SU-DHL-6 (cell line): Measurements from ENCODE around the gene NPHS1.
"Not testable (repeated sequence)": the region's sequence is repeated elsewhere in the genome, so short reads cannot be mapped to it uniquely, and the experiment has no call there.

Source experiments
- H2AFZ ChIP-seq: fragments of 200-600 bp; sonication (generic); 2 replicates; pipeline ENCODE4 v1.6.1; 2014; ENCODE audit warnings: low read depth, mild to moderate bottlenecking, moderate library complexity, mixed read lengths, antibody characterized with exemption, low read length; ENCODE audit not compliant: severe bottlenecking
- H3F3A ChIP-seq: fragments of 200-600 bp; shearing (Covaris generic); 2 replicates; pipeline ENCODE4 v1.6.0; 2016; ENCODE audit warnings: antibody characterized with exemption, mild to moderate bottlenecking; ENCODE audit not compliant: insufficient read depth
- H3K27ac ChIP-seq: fragments of 200-600 bp; sonication (generic); 2 replicates; pipeline ENCODE4 v1.5.1; 2016; ENCODE audit warnings: low read depth, mild to moderate bottlenecking, low read length, moderate library complexity, mixed read lengths
- H3K27me3 ChIP-seq: fragments of 200-600 bp; sonication (generic), shearing (Covaris generic); 2 replicates; pipeline ENCODE4 v1.6.0; 2014; ENCODE audit warnings: mild to moderate bottlenecking, low read length
- H3K36me3 ChIP-seq: fragments of 200-600 bp; sonication (generic); 2 replicates; pipeline ENCODE4 v1.6.1; 2014; ENCODE audit warnings: mild to moderate bottlenecking, low read length, mixed read lengths
- H3K4me2 ChIP-seq: fragments of 300-600, 200-600 bp; shearing (Covaris generic), sonication (generic); 2 replicates; pipeline ENCODE4 v1.6.0; 2014; ENCODE audit warnings: low read length, low read depth, mild to moderate bottlenecking; ENCODE audit not compliant: poor library complexity, severe bottlenecking
- H3K4me3 ChIP-seq: fragments of 200-600 bp; sonication (generic); 2 replicates; pipeline ENCODE4 v1.5.1; 2014; ENCODE audit warnings: antibody characterized with exemption, low read length, mild to moderate bottlenecking, mixed read lengths; ENCODE audit not compliant: insufficient read depth, poor library complexity, severe bottlenecking
- H3K79me2 ChIP-seq: fragments of 200-600 bp; sonication (generic); 2 replicates; pipeline ENCODE4 v1.6.1; 2014; ENCODE audit warnings: mild to moderate bottlenecking, low read length, moderate library complexity; ENCODE audit not compliant: insufficient read depth
- H3K9ac ChIP-seq: fragments of 200-600 bp; sonication (generic); 2 replicates; pipeline ENCODE4 v1.7.0; 2014; ENCODE audit warnings: mild to moderate bottlenecking, low read length
- H3K9me2 ChIP-seq: fragments of 200-600 bp; sonication (generic); replicated peaks from 2 replicates; pipeline ENCODE4 v1.6.1; 2014; ENCODE audit warnings: low read length; ENCODE audit not compliant: insufficient read depth
- H3K9me3 ChIP-seq: fragments of 200-600 bp; sonication (generic); 2 replicates; pipeline ENCODE4 v1.6.1; 2014; ENCODE audit warnings: low read length, mixed read lengths; ENCODE audit not compliant: insufficient read depth
- H4K20me1 ChIP-seq: fragments of 200-600 bp; sonication (generic); 2 replicates; pipeline ENCODE4 v1.6.1; 2014; ENCODE audit warnings: low read depth, mild to moderate bottlenecking, antibody characterized with exemption, low read length, moderate library complexity, mixed read lengths
- EZH2phosphoT487 ChIP-seq: fragments of 200-600 bp; sonication (generic), shearing (Covaris generic); conservative IDR thresholded peaks from 2 replicates; pipeline ENCODE4 v1.6.1; 2018; ENCODE audit warnings: mild to moderate bottlenecking, antibody characterized with exemption, low read length, moderate library complexity, mixed read lengths
- TF ChIP-seq, protein P1 (sequence below): fragments of 200-600 bp; sonication (generic); IDR thresholded peaks from one replicate; pipeline ENCODE4 v1.5.1; 2017; ENCODE audit warnings: antibody characterized with exemption, mild to moderate bottlenecking, low read length, moderate library complexity; ENCODE audit not compliant: insufficient read depth, poor library complexity, severe bottlenecking

NPHS1 gene

DNA sequence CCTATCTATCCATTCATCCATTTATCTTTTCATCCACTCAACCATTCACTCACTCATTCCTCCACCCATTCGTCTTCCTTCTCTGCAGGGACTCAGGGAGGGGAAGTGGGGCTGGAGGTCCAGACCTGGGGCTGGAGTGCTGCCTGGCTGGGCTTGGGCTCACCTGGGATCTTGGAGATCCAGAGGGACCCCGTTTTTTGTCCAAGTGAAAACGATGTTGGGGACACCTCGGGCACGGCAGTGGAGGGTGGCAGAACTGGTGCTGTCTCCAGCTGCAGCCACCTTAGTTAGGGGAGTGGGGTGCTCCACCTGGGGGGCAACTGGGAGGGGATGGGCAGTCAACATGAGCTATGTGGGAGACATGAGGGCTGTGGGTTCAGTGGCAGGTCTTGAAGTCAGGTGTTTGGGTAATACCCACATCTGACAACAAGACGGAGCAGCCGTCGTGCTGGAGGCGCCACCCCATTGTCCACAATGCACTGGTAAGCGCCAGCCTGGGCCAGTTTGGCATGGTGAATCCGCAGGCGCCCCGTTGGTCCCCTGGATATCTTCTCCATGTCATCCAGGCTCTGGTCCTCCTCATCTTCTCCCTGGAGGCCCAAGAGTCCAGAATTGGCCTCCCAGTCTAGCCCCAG lies 10.2 kb downstream of the NPHS1 start:
- no peaks in the 10 kb centered on the region for H3K79me2 ChIP-seq
- no peak overlapping the region for H2AFZ ChIP-seq
- no peak for TF ChIP-seq EZH2phosphoT487
- TF ChIP-seq, protein P1, sequence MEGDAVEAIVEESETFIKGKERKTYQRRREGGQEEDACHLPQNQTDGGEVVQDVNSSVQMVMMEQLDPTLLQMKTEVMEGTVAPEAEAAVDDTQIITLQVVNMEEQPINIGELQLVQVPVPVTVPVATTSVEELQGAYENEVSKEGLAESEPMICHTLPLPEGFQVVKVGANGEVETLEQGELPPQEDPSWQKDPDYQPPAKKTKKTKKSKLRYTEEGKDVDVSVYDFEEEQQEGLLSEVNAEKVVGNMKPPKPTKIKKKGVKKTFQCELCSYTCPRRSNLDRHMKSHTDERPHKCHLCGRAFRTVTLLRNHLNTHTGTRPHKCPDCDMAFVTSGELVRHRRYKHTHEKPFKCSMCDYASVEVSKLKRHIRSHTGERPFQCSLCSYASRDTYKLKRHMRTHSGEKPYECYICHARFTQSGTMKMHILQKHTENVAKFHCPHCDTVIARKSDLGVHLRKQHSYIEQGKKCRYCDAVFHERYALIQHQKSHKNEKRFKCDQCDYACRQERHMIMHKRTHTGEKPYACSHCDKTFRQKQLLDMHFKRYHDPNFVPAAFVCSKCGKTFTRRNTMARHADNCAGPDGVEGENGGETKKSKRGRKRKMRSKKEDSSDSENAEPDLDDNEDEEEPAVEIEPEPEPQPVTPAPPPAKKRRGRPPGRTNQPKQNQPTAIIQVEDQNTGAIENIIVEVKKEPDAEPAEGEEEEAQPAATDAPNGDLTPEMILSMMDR = no peak
- H3K9me3 ChIP-seq = no peaks in the 10 kb centered on the region
- no peak overlapping the region for H3K4me3 ChIP-seq
- no peak overlapping the region for H3K9ac ChIP-seq
- H3K36me3 ChIP-seq = no peaks in the 10 kb centered on the region
- no peak overlapping the region for H3K4me2 ChIP-seq
- no peak overlapping the region for H3K27ac ChIP-seq
- no peaks in the 10 kb centered on the region for H3F3A ChIP-seq
- H3K27me3 ChIP-seq = no peaks in the 10 kb centered on the region
- H4K20me1 ChIP-seq = no peaks in the 10 kb centered on the region
- no peaks in the 10 kb centered on the region for H3K9me2 ChIP-seq

DNA sequence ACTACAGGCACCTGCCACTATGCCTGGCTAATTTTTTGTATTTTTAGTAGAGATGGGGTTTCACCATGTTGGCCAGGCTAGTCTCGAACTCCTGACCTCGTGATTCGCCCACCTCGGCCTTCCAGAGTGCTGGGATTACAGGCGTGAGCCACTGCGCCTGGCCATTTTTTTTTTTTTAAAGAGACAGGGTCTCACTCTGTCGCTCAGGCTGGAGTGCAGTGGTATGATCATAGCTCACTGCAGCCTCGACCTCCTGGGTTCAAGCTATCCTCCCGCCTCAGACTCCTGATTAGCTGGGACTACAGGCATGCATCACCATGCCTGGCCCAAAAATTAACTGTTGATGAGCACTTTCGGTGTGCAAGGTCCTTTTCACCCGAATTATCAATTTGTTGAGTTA lies 16.2 kb downstream of the NPHS1 start:
- not testable (repeated sequence) for H3K4me2 ChIP-seq, H3K9ac ChIP-seq, H2AFZ ChIP-seq, H3K9me2 ChIP-seq, H3K27ac ChIP-seq, H4K20me1 ChIP-seq, H3K79me2 ChIP-seq, H3K36me3 ChIP-seq, H3K27me3 ChIP-seq, H3K4me3 ChIP-seq, H3K9me3 ChIP-seq, H3F3A ChIP-seq

DNA sequence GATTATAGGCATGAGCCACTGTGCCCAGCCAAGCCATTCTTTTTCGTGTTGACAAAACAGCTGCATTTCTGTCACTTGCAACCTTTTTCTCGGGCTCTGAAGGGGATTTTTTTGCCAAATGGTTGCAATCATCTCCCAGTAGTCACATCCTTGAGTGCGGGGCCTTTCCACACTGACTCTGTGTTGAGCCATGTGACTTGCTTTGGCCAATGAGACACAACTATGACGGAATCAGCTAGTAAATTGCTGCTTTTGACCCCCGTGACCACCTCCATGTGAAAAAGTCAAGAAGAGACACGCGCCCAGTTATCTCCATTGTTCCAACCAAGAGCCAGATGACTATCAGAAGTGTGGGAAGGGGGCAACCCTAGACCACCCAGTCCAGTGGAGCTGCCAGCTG lies 18.3 kb downstream of the NPHS1 start:
- Histone ChIP-seq H3K27me3 (no peaks in the 10 kb centered on the region), H3K4me3 (no peak overlapping the region), H2AFZ (no peak overlapping the region), H3K36me3 (no peaks in the 10 kb centered on the region), H4K20me1 (no peaks in the 10 kb centered on the region), H3K79me2 (no peaks in the 10 kb centered on the region), H3K9ac (no peak overlapping the region), H3K9me2 (no peaks in the 10 kb centered on the region), H3K4me2 (no peak overlapping the region), H3F3A (no peaks in the 10 kb centered on the region), H3K9me3 (no peaks in the 10 kb centered on the region), H3K27ac (no peak overlapping the region)
- TF ChIP-seq EZH2phosphoT487 = no peak
- TF ChIP-seq, protein P1 = no peak

DNA sequence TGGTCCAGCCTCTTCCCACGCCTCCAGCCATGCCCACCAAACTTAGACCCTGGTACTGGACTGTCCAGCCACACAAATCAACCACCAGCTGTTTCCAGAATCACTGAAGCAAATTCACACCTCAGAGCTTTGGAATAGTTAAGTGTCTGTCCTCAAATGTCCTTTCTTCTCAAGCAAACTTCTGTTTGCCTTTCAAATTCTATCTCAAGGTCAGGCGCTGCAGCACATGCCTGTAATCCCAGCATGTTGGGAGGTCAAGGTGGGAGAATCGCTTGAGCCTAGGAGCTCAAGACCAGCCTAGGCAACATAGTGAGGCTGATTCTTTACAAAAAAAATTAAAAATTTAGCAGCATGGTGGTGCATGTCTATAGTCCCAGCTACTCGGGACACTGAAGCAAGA lies 20.2 kb downstream of the NPHS1 start:
- H3K27me3 ChIP-seq = no peaks in the 10 kb centered on the region
- no peak overlapping the region for H3K27ac ChIP-seq
- H3K9me2 ChIP-seq = no peaks in the 10 kb centered on the region

More for the DNA sequence above, 20.2 kb downstream of the NPHS1 start:
- H3K4me2 ChIP-seq = no peak overlapping the region
- TF ChIP-seq, protein P1 = no peak
- TF ChIP-seq EZH2phosphoT487 = no peak
- H3K79me2 ChIP-seq = no peaks in the 10 kb centered on the region
- H4K20me1 ChIP-seq = no peaks in the 10 kb centered on the region
- H3K4me3 ChIP-seq = no peak overlapping the region
- no peak overlapping the region for H2AFZ ChIP-seq
- no peak overlapping the region for H3K9ac ChIP-seq
- no peaks in the 10 kb centered on the region for H3F3A ChIP-seq
- H3K36me3 ChIP-seq = no peaks in the 10 kb centered on the region
- H3K9me3 ChIP-seq = no peaks in the 10 kb centered on the region
